ENCODE measurements around the gene RFXAP. TPM values are rescaled to one million over a fixed set of nuclear protein-coding genes. Genes with fewer than 3 reads are reported as not detected.

The RFXAP gene
- polyA plus RNA-seq, 1 donor from 2014 or later: 14.2 TPM

DNA sequence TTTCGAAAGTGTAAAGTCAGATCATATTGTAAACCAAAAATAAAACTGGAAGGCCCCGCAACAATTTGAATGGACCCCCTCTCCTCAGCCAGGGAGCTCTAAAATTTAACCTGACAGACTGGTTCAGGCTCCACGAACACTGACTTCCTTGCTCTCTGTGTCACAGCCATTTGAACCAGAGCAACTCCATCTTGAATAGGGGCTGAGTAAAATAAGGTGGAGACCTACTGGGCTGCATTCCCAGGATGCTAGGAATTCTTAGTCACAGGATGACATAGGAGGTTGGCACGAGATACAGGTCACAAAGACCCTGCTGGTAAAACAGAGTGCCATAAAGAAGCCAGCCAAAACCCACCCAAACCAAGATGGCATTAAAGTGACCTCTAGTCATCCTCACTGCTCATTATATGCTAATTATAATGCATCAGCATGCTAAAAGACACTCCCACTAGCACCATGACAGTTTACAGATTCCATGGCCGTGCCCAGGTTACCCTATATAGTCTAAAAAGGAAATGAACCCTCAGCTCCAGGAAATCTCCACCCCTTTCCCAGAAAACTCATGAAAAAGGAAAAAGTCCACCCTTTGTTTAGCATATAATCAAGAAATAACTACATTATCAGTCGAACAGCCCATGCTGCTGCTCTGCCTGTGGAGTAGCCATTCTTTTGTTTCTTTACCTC lies 43.1 kb downstream of the RFXAP start:
- Histone ChIP-seq H3K79me2 (replicated peaks; ENCODE audit: insufficient read depth, low read length) (no peaks in the 10 kb centered on the region), H3K9ac (ENCODE audit: low read length) (no peak overlapping the region), H3K9me3 (ENCODE audit: low read length) (no peaks in the 10 kb centered on the region), H3K27ac (ENCODE audit: low read length) (no peak overlapping the region), H3K36me3 (ENCODE audit: insufficient read depth, low read length) (no peaks in the 10 kb centered on the region), H3K4me3 (ENCODE audit: low read length) (no peak overlapping the region), H2AFZ (ENCODE audit: low read depth, low read length) (no peak overlapping the region), H4K20me1 (ENCODE audit: insufficient read depth) (no peaks in the 10 kb centered on the region), H3F3A (ENCODE audit: insufficient read depth, low read length, poor library complexity, severe bottlenecking) (no peaks in the 10 kb centered on the region), H3K27me3 (ENCODE audit: insufficient read depth, low read depth, low read length) (no peaks in the 10 kb centered on the region), H3K4me2 (ENCODE audit: low read length) (no peak overlapping the region), H3K9me2 (ENCODE audit: insufficient read depth, low read length) (no peaks in the 10 kb centered on the region)
- TF ChIP-seq, protein P1, sequence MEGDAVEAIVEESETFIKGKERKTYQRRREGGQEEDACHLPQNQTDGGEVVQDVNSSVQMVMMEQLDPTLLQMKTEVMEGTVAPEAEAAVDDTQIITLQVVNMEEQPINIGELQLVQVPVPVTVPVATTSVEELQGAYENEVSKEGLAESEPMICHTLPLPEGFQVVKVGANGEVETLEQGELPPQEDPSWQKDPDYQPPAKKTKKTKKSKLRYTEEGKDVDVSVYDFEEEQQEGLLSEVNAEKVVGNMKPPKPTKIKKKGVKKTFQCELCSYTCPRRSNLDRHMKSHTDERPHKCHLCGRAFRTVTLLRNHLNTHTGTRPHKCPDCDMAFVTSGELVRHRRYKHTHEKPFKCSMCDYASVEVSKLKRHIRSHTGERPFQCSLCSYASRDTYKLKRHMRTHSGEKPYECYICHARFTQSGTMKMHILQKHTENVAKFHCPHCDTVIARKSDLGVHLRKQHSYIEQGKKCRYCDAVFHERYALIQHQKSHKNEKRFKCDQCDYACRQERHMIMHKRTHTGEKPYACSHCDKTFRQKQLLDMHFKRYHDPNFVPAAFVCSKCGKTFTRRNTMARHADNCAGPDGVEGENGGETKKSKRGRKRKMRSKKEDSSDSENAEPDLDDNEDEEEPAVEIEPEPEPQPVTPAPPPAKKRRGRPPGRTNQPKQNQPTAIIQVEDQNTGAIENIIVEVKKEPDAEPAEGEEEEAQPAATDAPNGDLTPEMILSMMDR (IDR thresholded peaks at IDR 0.05; ENCODE audit: poor library complexity, severe bottlenecking): no peak
- TF ChIP-seq POLR2AphosphoS5 (IDR thresholded peaks at IDR 0.05): no peak
- no peak for TF ChIP-seq EP300 (conservative IDR thresholded peaks at IDR 0.05; ENCODE audit: poor library complexity, severe bottlenecking)
- no peak for TF ChIP-seq RAD21 (conservative IDR thresholded peaks at IDR 0.05)
- no peak for TF ChIP-seq REST (IDR thresholded peaks at IDR 0.05; ENCODE audit: borderline replicate concordance)

DNA sequence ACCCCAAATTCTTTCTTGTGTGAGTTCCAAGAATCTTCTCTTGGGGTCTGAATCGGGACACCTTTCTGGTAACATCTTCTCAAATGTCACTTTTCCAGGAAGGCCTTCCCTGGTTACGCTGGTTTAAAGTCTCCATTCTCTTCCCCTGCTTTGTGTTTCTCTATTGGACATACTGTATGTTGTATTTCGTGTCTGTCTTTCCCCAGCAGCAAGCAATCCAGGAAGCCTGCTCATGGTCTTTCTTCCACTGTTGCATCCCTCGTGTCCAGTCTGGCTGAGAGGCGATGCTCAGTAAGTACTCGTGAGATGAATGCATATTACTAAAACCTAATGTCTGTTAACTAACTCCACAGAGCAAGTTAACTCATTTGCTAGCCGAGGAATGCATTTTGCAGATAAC lies 43.7 kb downstream of the RFXAP start:
- H3F3A ChIP-seq (ENCODE audit: insufficient read depth, low read length, poor library complexity, severe bottlenecking): no peaks in the 10 kb centered on the region
- H2AFZ ChIP-seq (ENCODE audit: low read depth, low read length): no peak overlapping the region
- H3K27ac ChIP-seq (ENCODE audit: low read length): no peak overlapping the region
- no peak overlapping the region for H3K4me2 ChIP-seq (ENCODE audit: low read length)
- no peak overlapping the region for H3K4me3 ChIP-seq (ENCODE audit: low read length)
- H3K27me3 ChIP-seq (ENCODE audit: insufficient read depth, low read depth, low read length): no peaks in the 10 kb centered on the region
- no peak overlapping the region for H3K9ac ChIP-seq (ENCODE audit: low read length)
- TF ChIP-seq, protein P1 (IDR thresholded peaks at IDR 0.05; ENCODE audit: poor library complexity, severe bottlenecking): no peak
- TF ChIP-seq REST (IDR thresholded peaks at IDR 0.05; ENCODE audit: borderline replicate concordance): no peak
- TF ChIP-seq RAD21 (conservative IDR thresholded peaks at IDR 0.05): no peak
- TF ChIP-seq EP300 (conservative IDR thresholded peaks at IDR 0.05; ENCODE audit: poor library complexity, severe bottlenecking): no peak
- TF ChIP-seq MXI1 (conservative IDR thresholded peaks at IDR 0.05; ENCODE audit: poor library complexity, severe bottlenecking): no peak
- no peak for TF ChIP-seq POLR2AphosphoS5 (IDR thresholded peaks at IDR 0.05)
- no peak for TF ChIP-seq TAF1 (IDR thresholded peaks at IDR 0.05; ENCODE audit: low read depth)
- no peak for TF ChIP-seq SMC3 (conservative IDR thresholded peaks at IDR 0.05; ENCODE audit: poor library complexity)
- TF ChIP-seq EZH2 (IDR thresholded peaks at IDR 0.05; ENCODE audit: borderline replicate concordance, insufficient read depth, low read length, poor library complexity, severe bottlenecking): no peak
- H3K9me3 ChIP-seq (ENCODE audit: low read length): no peaks in the 10 kb centered on the region
- H3K9me2 ChIP-seq (ENCODE audit: insufficient read depth, low read length): no peaks in the 10 kb centered on the region
- no peaks in the 10 kb centered on the region for H4K20me1 ChIP-seq (ENCODE audit: insufficient read depth)
- no peaks in the 10 kb centered on the region for H3K36me3 ChIP-seq (ENCODE audit: insufficient read depth, low read length)
- H3K79me2 ChIP-seq (replicated peaks; ENCODE audit: insufficient read depth, low read length): no peaks in the 10 kb centered on the region
